ENCODE measurements around the gene CARD16.
"Not testable (repeated sequence)": the region's sequence is repeated elsewhere in the genome, so short reads cannot be mapped to it uniquely, and the experiment has no call there.

CARD16 gene

DNA sequence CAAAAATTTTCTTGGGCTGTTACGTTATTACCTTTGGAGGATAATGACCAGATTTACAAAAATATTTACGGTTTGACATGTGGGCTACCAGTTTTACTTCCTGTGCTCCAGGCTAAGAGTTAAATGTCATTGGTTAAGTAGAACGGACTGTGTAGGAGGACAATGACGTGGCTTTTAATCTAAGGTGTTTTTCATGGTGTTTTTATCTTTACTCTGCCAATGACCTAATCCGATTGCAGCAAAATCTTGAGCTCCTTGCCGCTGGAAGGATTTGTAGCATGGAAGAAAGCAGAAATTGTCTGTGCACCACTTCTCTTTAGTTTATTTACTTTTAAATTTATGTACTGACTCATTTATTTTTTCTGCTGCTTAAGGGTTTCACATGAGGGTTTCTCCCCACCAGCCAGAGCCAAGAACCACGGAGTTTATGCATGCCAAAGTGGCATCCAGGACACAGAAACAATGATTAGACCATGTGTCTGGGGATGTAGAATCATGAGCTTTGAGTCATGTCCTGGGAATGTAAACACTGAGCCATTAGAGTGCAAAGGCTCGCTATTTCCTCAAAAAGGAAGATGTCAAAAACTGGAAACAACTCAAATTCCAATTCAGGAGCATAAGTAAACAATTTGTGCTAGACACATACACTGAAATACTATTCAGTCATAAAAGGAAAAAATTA lies 1.9 kb upstream of the CARD16 start:
- DNase-seq: no peak

DNA sequence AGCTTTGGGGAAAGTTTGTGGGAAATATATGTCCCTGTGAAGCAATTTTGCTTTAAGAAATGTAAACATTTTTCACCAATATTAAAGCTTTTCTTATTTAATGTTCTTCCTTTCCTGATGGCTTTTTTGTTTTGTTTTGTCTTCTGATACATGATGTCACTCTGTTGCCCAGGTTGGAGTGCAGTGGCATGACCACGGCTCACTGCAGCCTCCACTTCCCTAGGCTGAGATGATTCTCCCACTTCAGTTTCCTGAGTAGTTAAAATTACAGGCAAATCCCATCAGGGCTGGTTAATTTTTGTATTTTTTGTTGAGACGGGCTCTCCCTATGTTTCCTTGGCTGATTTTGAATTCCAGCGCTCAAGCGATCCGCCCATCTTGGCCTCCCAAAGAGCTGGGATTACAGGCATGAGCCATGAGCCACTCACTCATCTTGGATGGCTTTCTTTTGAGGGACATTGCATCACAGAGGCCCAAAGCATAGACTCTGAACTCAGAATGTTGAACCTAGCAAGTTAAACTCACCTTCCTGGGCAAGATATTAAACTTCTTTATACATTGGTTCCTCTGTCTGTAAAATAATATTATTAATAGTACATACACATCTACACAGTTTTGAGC lies 651 bp upstream of the CARD16 start:
- no peak for DNase-seq

DNA sequence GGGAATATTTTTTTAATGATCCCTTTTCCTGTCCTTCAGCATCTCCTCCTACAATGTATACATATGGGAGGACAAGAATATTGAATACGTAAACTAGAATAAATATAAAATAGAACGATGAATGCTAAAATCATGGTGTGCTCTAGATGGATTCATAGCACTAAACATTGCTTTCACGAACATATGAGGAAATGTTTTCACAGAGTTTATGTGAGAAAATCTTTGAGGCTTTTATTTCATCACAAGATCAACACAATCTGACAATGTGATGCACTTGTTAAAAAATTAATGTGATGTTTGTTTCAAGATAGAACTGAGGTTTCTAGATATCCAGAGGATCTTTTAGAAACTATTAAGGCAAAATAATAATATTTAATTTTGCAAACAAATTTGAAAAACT lies 3.0 kb downstream of the CARD16 start:
- DNase-seq: no peak

DNA sequence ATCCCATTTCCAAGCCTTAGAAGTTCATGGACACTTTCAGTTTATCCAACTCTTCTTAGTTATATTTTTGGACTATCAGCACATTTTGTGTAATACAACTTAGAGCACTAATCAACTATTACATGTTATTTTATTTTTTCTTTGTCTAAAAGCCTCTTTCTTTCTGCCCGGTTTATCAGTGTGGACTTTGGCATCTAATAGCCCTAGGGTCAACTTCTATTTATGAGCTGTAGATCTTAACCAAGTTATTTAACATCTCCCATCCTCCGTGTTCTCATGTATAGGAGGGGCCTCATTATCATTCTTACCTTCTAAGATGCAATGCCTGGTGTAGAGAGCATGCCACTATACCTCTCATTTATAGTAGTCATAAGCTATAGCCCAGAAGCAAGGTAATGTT lies 4.4 kb downstream of the CARD16 start:
- no peak for DNase-seq

DNA sequence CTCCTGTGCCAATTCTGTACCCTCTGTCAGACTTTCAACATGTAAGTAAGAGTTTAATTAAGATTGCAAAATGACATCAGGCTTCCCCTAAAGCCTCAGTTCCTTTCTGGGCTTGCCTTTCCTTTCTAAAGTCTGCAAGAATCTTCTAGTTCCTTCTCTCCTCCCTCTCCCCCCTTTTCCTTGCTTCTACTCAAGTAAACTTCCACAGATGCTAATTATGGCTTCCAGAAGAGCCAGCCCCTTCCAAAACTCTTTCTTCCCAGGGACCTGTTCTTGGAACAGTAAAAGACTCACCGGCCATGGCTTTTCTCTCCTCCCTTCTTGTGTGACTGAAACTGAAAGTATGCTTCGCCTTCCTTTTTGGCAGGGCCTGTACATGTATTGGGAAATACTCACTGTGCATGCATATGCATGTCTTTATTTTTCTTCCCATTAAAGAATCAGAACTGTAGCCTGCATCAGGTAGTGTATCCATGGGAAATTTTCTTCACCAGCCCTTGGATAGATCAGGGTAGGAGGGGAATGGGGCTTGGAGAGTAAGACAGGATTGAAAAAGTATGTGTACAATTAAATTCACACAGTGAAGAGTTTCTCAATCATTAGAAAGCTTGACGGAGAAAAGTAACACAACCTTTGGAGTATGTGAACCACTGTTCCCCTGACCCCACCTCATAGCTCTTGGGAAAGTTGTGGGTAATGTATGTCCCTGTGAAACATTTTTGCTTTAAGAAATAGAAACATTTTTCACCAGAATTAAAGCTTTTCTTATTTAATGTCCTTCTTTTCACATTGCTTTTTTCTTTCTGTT lies 10.1 kb downstream of the CARD16 start, which contains the start of gene CASP1:
TSS of gene CASP1 (minus strand) at position 332 of the 808 bp plus-strand sequence. CDS start at position 301, 31 bp downstream.
- peak; percentile 64 for DNase-seq

DNA sequence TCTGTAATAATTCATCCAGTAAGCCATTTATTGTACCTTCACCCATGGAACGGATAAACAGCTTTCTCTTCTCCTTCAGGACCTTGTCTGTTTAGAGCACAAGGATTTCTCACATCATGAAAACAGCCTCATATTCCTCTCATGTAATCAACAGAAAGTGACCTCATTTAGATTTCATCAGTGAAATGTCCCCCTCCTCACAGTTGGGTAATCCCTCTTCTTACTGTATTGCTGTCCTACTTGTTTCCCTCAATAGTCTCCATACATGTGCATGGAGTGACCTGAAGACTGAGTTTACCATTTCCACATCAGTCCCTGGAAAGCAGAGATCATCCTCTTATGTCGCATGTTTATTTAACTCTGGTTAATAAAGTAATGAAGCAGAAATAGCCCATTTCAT lies 10.7 kb downstream of the CARD16 start:
- not testable (repeated sequence) for DNase-seq

DNA sequence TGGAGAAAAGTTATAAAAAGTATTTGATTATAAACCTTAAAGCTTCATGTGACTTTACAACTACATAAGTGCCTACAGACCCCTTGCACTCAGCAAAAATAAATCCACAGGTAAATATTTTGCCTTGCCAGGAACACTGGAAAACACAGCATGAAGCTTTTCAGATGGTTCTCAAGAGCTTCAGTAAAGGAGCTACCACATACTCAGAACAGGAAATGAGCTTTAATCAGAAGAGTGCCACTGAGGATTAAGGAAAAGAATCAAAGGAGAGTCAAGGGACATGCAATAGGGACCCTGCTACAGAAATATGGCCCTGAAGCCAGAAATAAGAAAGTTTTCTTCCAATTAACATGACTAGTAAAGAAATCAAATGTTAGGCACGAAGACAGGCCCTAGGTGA lies 11.4 kb downstream of the CARD16 start:
- no peak for DNase-seq

DNA sequence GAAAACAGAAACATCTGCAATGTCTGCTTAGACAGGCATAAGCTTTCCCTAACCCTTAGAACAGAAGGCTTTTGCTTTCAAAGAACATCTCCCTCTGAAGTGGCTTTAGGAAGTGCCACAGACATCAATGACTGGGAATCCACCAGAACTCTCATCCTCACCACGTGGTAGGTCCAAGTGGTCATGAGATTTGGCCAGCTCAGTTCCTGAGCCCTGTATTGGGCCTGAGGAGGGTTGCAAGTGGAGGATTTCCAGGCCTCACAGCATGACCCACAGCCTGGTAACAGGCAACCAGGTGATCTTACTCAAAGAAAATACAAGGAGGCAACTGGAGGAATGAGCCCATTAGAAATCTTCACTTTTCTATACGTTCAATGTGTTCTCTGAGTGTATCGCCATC lies 11.8 kb downstream of the CARD16 start:
- DNase-seq: no peak

DNA sequence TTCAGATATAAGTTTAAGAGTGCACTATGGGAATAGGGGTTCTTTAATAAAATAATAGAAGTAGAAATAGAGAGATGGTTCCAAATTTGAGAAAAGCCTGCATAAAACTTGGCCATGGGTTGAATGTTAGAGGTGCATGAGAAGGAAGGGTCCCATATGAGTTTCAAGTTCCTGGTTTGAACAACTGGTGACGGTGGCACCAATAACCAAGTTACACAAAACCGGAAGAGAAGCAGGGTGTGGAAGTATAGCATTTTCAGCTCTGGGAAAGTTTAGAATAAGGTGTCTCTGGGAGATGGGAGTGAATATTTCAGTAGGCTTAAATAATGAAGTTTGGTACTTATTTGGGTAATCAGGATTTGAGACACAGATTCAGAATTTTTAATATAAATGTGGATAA lies 12.6 kb downstream of the CARD16 start:
- no peak for DNase-seq

DNA sequence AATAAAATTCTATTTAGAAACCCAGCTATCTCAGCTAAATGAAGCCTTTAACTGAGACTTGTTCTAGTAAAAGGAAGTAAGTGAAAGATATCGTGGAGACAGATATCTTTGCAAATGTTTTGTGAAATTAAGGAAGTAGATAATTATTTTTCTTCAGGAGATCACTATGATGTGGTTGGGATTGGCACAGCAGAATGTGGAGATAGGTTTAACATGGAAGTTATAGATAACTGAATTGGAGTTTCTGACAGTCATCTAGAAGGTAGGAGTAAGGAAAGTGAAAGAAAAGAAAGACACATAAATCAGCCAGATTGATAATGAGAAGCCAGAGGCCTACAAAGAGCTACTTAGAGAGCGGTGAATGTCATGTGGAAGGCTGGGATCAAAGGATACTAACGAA lies 17.5 kb downstream of the CARD16 start:
- no peak for DNase-seq

DNA sequence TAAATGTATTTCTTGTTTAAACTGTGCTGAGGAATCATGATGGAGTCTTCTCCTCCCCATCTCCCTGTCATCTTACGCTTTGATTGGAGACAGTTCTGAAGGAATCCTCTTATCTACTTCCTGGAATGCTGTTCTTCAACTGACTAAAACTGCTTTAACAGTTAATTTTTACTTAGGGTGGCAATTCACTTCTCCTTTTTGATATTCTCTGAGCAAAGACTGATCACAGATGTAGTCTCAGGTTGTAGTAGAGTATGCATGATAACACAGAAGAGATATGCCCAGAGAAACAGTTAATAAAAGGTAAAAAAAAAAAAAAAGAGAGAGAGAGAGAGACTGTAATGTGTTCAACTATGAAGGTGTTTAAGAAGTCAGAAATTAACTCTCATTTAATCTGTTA lies 20.7 kb downstream of the CARD16 start:
- DNase-seq: no peak

DNA sequence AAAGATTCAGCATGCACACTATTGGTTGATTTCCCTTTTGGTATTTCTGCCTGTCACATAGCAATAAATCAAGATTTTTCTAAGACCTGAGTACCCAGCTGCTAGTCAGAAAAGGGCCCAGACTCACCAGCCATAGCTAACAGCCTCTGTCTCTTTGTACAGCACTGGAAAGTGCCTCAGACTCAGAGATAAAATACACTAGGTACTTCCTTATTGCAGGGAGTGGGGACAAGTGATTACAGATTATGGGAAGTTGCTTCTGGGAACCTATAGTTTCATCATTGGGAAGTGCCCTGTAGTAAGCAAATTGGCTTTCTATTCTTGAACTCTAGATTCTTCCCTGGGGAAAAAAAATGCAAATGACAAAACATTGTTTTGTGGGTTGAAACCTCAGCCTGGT lies 22.1 kb downstream of the CARD16 start, which contains the start of gene CASP5:
TSS of gene CASP5 (minus strand) at position 166 of the 400 bp plus-strand sequence. CDS start at position 134, 32 bp downstream.
- DNase-seq: no peak

DNA sequence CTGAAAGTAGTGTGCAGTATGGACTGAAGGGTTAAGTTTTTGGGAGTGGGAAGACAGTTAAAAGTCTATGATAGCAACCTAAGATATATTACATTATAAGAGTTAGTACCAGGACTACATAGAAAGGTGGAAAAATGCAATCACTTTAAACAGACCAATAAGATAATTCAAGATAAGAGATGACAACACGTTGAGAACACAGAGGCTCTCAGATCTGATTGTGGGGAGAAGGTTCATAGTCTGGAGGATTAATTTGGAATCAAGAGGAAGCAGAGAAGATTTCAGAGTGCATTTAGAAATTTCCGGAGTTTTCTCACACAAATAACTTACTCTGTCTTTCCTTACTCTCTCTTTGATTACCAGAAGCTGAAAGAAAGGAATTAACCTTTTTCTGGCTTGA lies 22.6 kb downstream of the CARD16 start:
- no peak for DNase-seq

DNA sequence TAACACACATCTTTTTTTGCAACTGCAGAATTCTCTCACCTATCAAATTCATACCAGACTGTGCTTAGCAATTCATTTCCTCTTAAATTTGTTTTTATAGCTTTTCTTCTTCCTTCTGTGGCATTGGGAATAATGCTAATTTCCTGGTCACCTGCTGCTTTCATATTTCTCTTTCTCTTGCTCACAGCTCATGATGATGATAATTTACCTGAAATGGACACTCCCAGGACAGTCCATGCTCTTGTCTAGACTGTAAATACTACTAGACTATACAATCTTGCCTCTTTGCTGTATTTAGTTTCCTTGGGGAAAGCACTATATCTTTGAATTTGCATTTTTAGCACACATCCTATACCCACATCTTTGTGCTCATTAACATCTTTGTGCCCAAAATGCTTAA lies 37.7 kb downstream of the CARD16 start:
- DNase-seq: no peak

DNA sequence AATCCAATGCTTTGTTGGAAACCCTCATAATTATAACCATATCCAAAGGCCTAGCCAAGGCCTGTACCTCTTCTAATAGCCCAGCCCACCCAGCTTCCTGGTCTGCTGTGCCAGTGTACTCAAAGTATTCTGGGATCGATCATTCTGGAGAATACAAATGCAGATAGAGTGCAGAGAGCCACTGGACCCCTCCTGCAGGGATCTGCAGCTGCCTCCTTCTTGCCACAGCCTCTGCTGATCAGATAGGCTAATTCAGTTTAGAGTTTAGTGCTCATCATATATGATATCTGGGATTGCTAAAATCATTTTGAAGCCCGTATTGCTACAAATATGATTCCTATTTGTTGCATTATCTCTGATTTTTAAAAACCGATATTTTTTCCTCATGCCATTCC lies 39.7 kb downstream of the CARD16 start:
- no peak for DNase-seq

DNA sequence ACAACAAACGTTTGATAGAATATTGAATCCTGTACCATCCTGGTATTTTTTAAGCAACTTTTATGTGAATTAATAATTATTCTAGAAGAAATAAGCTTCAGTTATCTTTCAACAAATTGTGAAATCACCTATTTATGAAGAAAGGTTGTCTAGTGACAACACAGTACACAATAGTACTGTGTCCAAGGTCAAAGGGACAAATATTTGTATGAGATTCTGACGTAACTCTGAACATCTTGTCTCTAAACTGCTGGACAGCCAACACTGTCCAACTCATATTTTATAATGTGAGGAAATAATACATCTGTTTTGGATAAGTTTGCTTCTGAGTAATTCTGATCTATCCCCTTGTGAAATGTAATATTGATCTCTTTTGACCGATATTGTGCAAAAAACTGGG lies 41.1 kb downstream of the CARD16 start:
- DNase-seq: no peak

DNA sequence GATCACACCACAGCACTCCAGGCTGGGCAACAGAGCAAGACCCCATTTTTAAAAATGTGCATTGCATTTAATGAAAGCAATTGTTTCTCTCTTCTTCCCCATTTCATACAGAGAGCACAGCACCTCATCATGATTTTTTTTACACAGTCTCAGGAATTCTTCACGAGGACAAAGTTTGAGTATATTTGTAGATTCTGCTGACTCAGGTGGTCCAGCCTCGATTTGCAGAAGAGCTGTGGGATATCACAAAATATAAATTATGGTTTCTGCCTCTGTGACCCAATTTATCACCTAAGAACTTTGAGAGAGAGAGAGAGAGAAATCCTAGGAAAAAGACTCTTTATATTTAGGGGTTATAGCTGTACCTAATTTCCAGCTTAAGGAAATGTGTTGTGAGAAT lies 42.0 kb downstream of the CARD16 start:
- no peak for DNase-seq

DNA sequence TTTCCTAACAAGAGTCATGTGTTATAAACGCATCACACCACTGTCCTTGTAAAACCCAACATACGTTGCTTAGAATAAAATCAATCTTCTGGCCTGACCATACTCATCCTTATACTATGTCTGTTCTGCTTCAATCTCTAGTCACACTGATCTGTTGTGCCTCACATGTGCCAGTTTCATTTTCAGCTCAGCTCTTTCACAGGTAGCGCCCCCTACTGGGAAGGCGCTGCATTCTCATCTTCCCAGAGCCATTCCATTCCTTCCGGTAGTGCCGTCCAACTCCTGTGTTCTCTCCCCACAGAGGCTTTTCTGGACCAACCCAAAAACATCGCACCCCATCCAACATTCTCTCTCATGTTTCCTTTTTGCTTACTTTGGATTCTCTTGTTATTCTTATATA lies 44.3 kb downstream of the CARD16 start:
- DNase-seq: peak; percentile 78

DNA sequence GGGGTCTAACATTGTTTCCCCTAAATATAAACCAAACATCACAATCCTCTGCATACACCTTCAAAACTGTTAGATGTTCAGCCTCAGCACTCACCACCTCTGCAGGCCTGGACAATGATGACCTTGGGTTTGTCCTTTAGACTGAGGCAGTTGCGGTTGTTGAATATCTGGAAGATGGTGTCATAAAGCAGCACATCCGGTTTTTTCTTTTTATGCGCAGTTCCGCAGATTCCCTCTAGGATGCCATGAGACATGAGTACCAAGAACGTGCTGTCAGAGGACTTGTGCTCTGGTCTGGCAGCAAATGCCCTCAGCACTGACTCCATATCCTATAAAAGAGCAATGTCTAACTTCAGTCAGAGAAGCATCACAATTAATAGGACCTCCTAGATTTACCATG lies 45.0 kb downstream of the CARD16 start:
- DNase-seq: no peak

DNA sequence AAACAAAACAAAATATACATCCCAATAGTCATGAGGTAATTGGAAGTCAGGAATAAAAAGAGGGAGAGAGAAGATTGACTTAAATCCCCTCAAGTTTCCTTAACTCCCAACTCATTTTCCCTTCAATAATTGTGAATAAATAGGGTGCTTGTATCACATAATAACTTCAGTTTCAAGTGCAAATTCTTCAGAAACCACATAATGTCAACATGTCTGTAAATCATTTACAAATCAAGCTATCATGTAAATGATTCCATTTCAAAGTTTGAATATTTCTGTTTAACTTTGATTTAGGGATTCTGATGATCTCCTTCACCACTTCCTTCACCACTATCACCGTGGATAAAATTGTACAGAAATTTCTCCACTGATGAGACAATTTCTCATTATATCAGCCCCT lies 45.4 kb downstream of the CARD16 start:
- DNase-seq: no peak

DNA sequence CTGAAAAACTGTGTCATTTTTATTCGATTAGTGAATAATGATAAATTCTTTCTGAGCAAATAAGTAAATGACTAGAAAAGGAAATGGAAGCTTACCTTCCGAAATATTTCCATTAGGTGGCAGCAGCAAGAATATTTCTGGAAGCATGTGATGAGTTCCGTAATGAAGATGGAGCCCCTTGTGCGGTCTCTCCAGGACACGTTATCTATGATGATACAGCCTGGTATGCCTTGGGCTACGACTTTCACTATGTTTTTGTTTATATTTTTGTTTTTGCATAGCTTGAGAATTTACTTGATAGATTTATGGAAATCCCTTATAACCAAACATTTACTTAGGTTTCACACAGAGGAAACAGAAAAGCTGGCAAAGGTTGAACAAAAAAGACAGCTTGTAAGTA lies 47.8 kb downstream of the CARD16 start:
- no peak for DNase-seq

DNA sequence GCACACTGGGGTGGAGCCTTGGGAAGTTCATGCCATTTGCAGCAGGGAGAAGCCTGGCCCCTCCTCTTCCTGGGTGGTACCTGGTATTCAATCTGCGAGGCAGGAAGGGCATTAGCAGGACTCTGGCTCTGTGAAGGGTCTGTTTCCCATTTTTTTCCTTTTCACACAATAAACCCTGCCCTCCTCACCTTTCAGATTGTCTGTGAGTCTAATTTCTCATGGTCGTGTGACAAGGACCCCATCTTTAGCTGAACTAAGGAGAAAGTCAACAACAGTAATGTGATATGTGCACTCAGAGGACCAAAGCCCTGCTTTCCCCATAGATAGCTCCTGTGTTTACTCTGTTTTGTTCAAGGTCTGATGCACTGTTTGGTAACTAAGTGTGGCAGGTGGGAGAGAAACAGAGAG lies 50.1 kb downstream of the CARD16 start:
- no peak for DNase-seq

DNA sequence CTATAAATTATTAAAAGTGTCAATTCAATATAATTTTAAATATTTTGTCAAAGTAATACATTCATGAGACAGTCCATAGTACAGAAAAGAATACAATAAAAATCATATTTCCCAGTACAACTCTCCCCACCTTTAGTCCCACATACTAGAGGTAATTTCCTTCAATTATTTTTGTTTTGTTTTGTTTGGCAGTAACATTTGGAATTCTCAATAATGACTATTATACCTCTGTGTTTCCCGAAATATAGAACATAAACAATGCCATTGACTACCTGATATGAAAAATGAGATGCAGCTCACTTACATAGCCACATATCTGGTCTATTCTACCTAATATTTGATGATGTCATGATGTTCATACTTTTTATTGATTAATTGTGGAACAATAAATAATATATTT lies 52.4 kb downstream of the CARD16 start:
- DNase-seq: no peak

DNA sequence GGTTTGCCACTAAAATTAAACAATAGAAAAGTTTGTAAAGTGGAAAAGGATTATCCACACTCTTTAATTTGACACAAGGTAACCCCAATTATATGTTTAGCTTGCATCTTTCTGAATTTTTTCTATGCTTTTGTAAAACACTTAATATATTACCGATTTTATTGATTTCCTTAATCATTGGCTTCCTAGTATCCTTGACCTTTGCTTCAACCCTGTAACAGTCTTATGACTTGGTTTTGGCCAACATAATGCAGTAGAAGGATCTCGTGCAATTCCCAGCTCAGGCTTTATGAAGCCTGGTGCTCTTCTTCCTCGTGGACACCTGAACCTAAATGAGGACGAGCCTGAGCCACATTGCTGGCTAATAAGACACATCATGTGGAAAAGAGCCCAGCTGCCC lies 53.1 kb downstream of the CARD16 start:
- DNase-seq: no peak

All from activated CD8-positive, alpha-beta memory T cell treated with anti-CD3 and anti-CD28 coated beads for 24 hours (primary cell).